HCT116 (cell line): ENCODE data around the gene HFE. TPM values are rescaled to one million over a fixed set of nuclear protein-coding genes. Genes with fewer than 3 reads are reported as not detected.

Experiments used
- ATAC-seq: fragments of 200-7000 bp; cut with Tn5 transposase; 2 replicates; pipeline ENCODE4 v1.9.1; 2020; ENCODE audit warnings: mild to moderate bottlenecking, moderate library complexity
- BruUV-seq: library from RNA; stranded (reverse); fragments of 400-500 nt; replicated peaks from 2 replicates; lab custom pipeline; 2021; lab: Mats Ljungman, UMichigan
- CTCF ChIA-PET: fragments of 300-600 bp; sonication (Branson Sonifier 250); formaldehyde crosslinking; loops from one replicate; lab custom pipeline; 2021; ENCODE audit warnings: antibody characterized with exemption; lab: Charles Lee
- POLR2A ChIA-PET: fragments of 300-600, 350-600 bp; sonication (Branson Sonifier 250); formaldehyde crosslinking; loops from one replicate; lab custom pipeline; 2021; ENCODE audit warnings: antibody characterized with exemption; lab: Charles Lee
- RAD21 ChIA-PET, 2 experiments: fragments of 300-600 bp; sonication (Branson Sonifier 250); formaldehyde crosslinking; loops; one replicate each; lab custom pipeline; 2023; ENCODE audit warnings: low total read pairs in 2 of 2; ENCODE audit not compliant: uncharacterized antibody in 2 of 2, unreplicated experiment in 2 of 2, low non-redundant PET in 1 of 2; lab: Charles Lee
- DNase-seq: peaks from one replicate; pipeline ENCODE4 v3.0.0-alpha.2; 2010; ENCODE audit warnings: low read depth, low spot score
- H2AFZ ChIP-seq: fragments of 200-600 bp; shearing (Covaris generic), sonication (generic); 2 replicates; pipeline ENCODE4 v1.6.1; 2017; ENCODE audit warnings: low read depth, mixed run types, mixed read lengths, antibody characterized with exemption, low read length; ENCODE audit not compliant: poor library complexity, severe bottlenecking
- H3K27ac ChIP-seq: 2 replicates; pipeline ENCODE4 v1.5.1; 2012; ENCODE audit warnings: low read depth, low read length
- H3K27me3 ChIP-seq: fragments of 200-600 bp; sonication (generic); 2 replicates; pipeline ENCODE4 v1.6.1; 2016; ENCODE audit warnings: mixed run types, low read length, mixed read lengths; ENCODE audit not compliant: insufficient read depth
- H3K36me3 ChIP-seq, 2 experiments: fragments of 200-500 bp in 1 of 2; fragments of 200-600 bp in 1 of 2; sonication (Bioruptor generic) in 1 of 2; sonication (generic) in 1 of 2; 2 replicates each; pipeline versions ENCODE4 v1.5.1 to v1.6.1; 2014 to 2016; ENCODE audit warnings: low read length in 2 of 2, inconsistent platforms in 1 of 2, mixed read lengths in 1 of 2, mixed run types in 1 of 2; ENCODE audit not compliant: insufficient read depth in 2 of 2, control insufficient read depth in 1 of 2
- H3K4me1 ChIP-seq, 2 experiments: fragments of 200-600 bp in 1 of 2; sonication (generic) in 1 of 2; 2 replicates each; pipeline versions ENCODE4 v1.5.1 to v1.6.1; 2012 to 2017; ENCODE audit warnings: low read length in 2 of 2, inconsistent platforms in 1 of 2, mild to moderate bottlenecking in 1 of 2, mixed read lengths in 1 of 2, mixed run types in 1 of 2, moderate library complexity in 1 of 2; ENCODE audit not compliant: insufficient read depth in 2 of 2, control insufficient read depth in 1 of 2
- H3K4me2 ChIP-seq: fragments of 200-600 bp; sonication (generic); 2 replicates; pipeline ENCODE4 v1.6.1; 2017; ENCODE audit warnings: mixed run types, low read length, mixed read lengths
- H3K4me3 ChIP-seq, 2 experiments: fragments of 200-600 bp in 1 of 2; sonication (generic) in 1 of 2; replicated peaks in 1 of 2; 2 replicates each; pipeline ENCODE4 v1.5.1; 2011 to 2016; ENCODE audit warnings: low read length in 2 of 2, control low read depth in 1 of 2, low read depth in 1 of 2, mild to moderate bottlenecking in 1 of 2, mixed read lengths in 1 of 2, mixed run types in 1 of 2
- H3K79me2 ChIP-seq: fragments of 200-600 bp; sonication (generic); 2 replicates; pipeline ENCODE4 v1.6.1; 2017; ENCODE audit warnings: mild to moderate bottlenecking, mixed run types, low read length, moderate library complexity, mixed read lengths; ENCODE audit not compliant: insufficient read depth
- H3K9ac ChIP-seq: fragments of 200-600 bp; sonication (generic); 2 replicates; pipeline ENCODE4 v1.6.1; 2016; ENCODE audit warnings: low read length, mixed read lengths
- H3K9me2 ChIP-seq: fragments of 200-600 bp; sonication (generic), shearing (Covaris generic); 2 replicates; pipeline ENCODE4 v1.6.1; 2017; ENCODE audit warnings: mixed run types, mild to moderate bottlenecking, moderate library complexity; ENCODE audit not compliant: insufficient read depth
- H3K9me3 ChIP-seq, 2 experiments: fragments of 200-500 bp in 1 of 2; fragments of 200-600 bp in 1 of 2; sonication (Bioruptor generic) in 1 of 2; sonication (generic) in 1 of 2; 2 replicates each; pipeline ENCODE4 v1.6.1; 2014 to 2017; ENCODE audit warnings: low read length in 2 of 2, mixed read lengths in 2 of 2, inconsistent platforms in 1 of 2, low read depth in 1 of 2, mild to moderate bottlenecking in 1 of 2, mixed run types in 1 of 2, moderate library complexity in 1 of 2; ENCODE audit not compliant: control insufficient read depth in 1 of 2, insufficient read depth in 1 of 2
- H4K20me1 ChIP-seq: fragments of 200-600 bp; sonication (generic), shearing (Covaris generic); 2 replicates; pipeline ENCODE4 v1.6.1; 2017; ENCODE audit warnings: mixed run types, mild to moderate bottlenecking, moderate library complexity; ENCODE audit not compliant: insufficient read depth
- CEBPB ChIP-seq: IDR thresholded peaks from 2 replicates; pipeline ENCODE4 v1.6.1; 2012; ENCODE audit warnings: low read depth
- EGR1 ChIP-seq: IDR thresholded peaks from 2 replicates; pipeline ENCODE4 v1.6.1; 2012; ENCODE audit warnings: low read depth
- ELF1 ChIP-seq: IDR thresholded peaks from 2 replicates; pipeline ENCODE4 v1.6.1; 2012; ENCODE audit warnings: low read depth, borderline replicate concordance
- EZH2 ChIP-seq: fragments of 200-600 bp; sonication (generic); IDR thresholded peaks from 2 replicates; pipeline ENCODE4 v1.6.1; 2017; ENCODE audit warnings: antibody characterized with exemption, mixed run types
- FOSL1 ChIP-seq: IDR thresholded peaks from 2 replicates; pipeline ENCODE4 v1.6.1; 2012; ENCODE audit warnings: low read depth
- JUND ChIP-seq: IDR thresholded peaks from 2 replicates; pipeline ENCODE4 v1.6.1; 2012
- POLR2A ChIP-seq: IDR thresholded peaks from 2 replicates; pipeline ENCODE4 v1.7.0; 2011; ENCODE audit warnings: borderline replicate concordance; ENCODE audit not compliant: insufficient read depth, insufficient read length; ENCODE audit errors: extremely low read depth
- SP1 ChIP-seq: IDR thresholded peaks from 2 replicates; pipeline ENCODE4 v1.6.1; 2012; ENCODE audit warnings: low read depth
- SRF ChIP-seq: IDR thresholded peaks from 2 replicates; pipeline ENCODE4 v1.6.1; 2012; ENCODE audit warnings: low read depth
- TCF7L2 ChIP-seq: IDR thresholded peaks from 2 replicates; pipeline ENCODE4 v1.7.0; 2011; ENCODE audit warnings: borderline replicate concordance, inconsistent platforms; ENCODE audit not compliant: insufficient read depth, insufficient read length; ENCODE audit errors: extremely low read depth
- YY1 ChIP-seq: IDR thresholded peaks from 2 replicates; pipeline ENCODE4 v1.6.1; 2011; ENCODE audit warnings: low read length, low read depth, moderate library complexity, mild to moderate bottlenecking; ENCODE audit not compliant: insufficient replicate concordance; ENCODE audit errors: extremely low read depth
- ZFX ChIP-seq: fragments of 450-650 bp; IDR thresholded peaks from 2 replicates; pipeline ENCODE4 v1.6.1; 2017
- intact Hi-C: fragments of 100-400 bp; cut with micrococcal nuclease; formaldehyde crosslinking; loops from 2 replicates; pipeline ENCODE4 v1.10.0; 2022
- total RNA-seq: library from RNA; stranded (reverse); gene quantifications from one replicate; pipeline ENCODE4 v1.2.1, GENCODE V29; 2021; ENCODE audit not compliant: unreplicated experiment
- TF ChIP-seq, protein P1 (sequence below): IDR thresholded peaks from 2 replicates; pipeline ENCODE4 v1.6.1; 2012
- TF ChIP-seq, protein P2 (sequence below): IDR thresholded peaks from 2 replicates; pipeline ENCODE4 v1.6.1; 2011; ENCODE audit warnings: mild to moderate bottlenecking, low read length, moderate library complexity; ENCODE audit not compliant: insufficient replicate concordance; ENCODE audit errors: extremely low read depth

HFE gene
- total RNA-seq, 1 experiment from 2014 or later: 9.8 TPM

GRCh38 chr6:26133730-26134129, 46.5 kb downstream of the HFE start:
- Histone ChIP-seq H3K9ac (no peak overlapping the region), H3K27ac (no peak overlapping the region), H3K4me1 (peaks cover 0 to 16% of the 10 kb centered on the region in 2 experiments; a peak in 2 of 4 replicates), H3K79me2 (no peaks in the 10 kb centered on the region), H3K36me3 (no peaks in the 10 kb centered on the region), H3K4me2 (no peak overlapping the region), H4K20me1 (no peaks in the 10 kb centered on the region), H3K9me2 (no peaks in the 10 kb centered on the region), H2AFZ (no peak overlapping the region), H3K4me3 (no peak overlapping the region), H3K9me3 (no peaks in the 10 kb centered on the region), H3K27me3 (no peaks in the 10 kb centered on the region)
- CTCF ChIA-PET: no interaction called here
- no peak for ATAC-seq
- POLR2A ChIA-PET: interaction anchor here (2.5 to 6.1 kb wide), 3 partner anchors 9 to 25 kb away, joined by 9 to 61 read pairs (median 10); a partner anchor contains a TSS
- BruUV-seq: no TSS peak
- TF ChIP-seq EGR1: no peak
- no peak for TF ChIP-seq TCF7L2
- TF ChIP-seq, protein P1, sequence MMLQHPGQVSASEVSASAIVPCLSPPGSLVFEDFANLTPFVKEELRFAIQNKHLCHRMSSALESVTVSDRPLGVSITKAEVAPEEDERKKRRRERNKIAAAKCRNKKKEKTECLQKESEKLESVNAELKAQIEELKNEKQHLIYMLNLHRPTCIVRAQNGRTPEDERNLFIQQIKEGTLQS: no peak
- TF ChIP-seq, protein P2, sequence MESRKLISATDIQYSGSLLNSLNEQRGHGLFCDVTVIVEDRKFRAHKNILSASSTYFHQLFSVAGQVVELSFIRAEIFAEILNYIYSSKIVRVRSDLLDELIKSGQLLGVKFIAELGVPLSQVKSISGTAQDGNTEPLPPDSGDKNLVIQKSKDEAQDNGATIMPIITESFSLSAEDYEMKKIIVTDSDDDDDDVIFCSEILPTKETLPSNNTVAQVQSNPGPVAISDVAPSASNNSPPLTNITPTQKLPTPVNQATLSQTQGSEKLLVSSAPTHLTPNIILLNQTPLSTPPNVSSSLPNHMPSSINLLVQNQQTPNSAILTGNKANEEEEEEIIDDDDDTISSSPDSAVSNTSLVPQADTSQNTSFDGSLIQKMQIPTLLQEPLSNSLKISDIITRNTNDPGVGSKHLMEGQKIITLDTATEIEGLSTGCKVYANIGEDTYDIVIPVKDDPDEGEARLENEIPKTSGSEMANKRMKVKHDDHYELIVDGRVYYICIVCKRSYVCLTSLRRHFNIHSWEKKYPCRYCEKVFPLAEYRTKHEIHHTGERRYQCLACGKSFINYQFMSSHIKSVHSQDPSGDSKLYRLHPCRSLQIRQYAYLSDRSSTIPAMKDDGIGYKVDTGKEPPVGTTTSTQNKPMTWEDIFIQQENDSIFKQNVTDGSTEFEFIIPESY: no peak
- no peak for TF ChIP-seq EZH2
- no peak for TF ChIP-seq ELF1
- no peak for TF ChIP-seq SP1
- no peak for TF ChIP-seq SRF
- no peak for TF ChIP-seq FOSL1
- no peak for TF ChIP-seq ZFX
- TF ChIP-seq JUND: no peak
- TF ChIP-seq POLR2A: no peak
- TF ChIP-seq CEBPB: no peak
- TF ChIP-seq YY1: no peak
- DNase-seq: no peak
- intact Hi-C loops: no loop called here
- RAD21 ChIA-PET: no interaction called here
